Measurements from ENCODE around the gene KCNA4.

Gene KCNA4

DNA sequence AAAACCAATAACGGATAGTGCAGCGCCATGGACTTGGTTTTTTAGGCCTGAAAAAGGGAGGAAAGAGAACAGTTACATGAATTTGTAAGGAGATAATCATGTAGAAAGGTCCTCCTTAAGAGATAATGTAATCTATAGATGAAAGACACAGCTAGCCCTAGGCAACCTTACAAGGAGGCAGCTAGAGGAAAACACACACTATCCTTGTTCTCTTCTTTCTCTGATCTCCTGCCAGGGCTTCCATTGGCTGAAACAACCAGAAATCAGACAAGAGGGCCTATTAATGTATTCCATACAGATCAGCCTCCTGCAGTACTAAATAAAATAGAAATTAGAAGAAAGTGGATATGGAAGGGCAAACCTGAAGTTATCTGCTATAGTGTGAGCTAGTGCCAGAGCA is 53.0 kb downstream of the KCNA4 start:
- TF ChIP-seq, protein P1, sequence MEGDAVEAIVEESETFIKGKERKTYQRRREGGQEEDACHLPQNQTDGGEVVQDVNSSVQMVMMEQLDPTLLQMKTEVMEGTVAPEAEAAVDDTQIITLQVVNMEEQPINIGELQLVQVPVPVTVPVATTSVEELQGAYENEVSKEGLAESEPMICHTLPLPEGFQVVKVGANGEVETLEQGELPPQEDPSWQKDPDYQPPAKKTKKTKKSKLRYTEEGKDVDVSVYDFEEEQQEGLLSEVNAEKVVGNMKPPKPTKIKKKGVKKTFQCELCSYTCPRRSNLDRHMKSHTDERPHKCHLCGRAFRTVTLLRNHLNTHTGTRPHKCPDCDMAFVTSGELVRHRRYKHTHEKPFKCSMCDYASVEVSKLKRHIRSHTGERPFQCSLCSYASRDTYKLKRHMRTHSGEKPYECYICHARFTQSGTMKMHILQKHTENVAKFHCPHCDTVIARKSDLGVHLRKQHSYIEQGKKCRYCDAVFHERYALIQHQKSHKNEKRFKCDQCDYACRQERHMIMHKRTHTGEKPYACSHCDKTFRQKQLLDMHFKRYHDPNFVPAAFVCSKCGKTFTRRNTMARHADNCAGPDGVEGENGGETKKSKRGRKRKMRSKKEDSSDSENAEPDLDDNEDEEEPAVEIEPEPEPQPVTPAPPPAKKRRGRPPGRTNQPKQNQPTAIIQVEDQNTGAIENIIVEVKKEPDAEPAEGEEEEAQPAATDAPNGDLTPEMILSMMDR (conservative IDR thresholded peaks at IDR 0.05; ENCODE audit: low read depth, low read length) = no peak
- DNase-seq (ENCODE audit: low read depth) = no peak
- H3K4me3 ChIP-seq (ENCODE audit: low read length) = no peak overlapping the region

GRCh38 chr11:29963036-29963435 is 53.8 kb downstream of the KCNA4 start:
- H3K4me3 ChIP-seq (ENCODE audit: low read length) = no peak overlapping the region
- TF ChIP-seq, protein P1 (conservative IDR thresholded peaks at IDR 0.05; ENCODE audit: low read depth, low read length) = no peak
- no peak for DNase-seq (ENCODE audit: low read depth)

GRCh38 chr11:29962243-29962642 is 54.6 kb downstream of the KCNA4 start:
- TF ChIP-seq, protein P1 (conservative IDR thresholded peaks at IDR 0.05; ENCODE audit: low read depth, low read length) = peak; percentile 44
- H3K4me3 ChIP-seq (ENCODE audit: low read length) = no peak overlapping the region
- DNase-seq (ENCODE audit: low read depth) = no peak
